Neural cell (in vitro differentiated cells): Measurements from ENCODE around the gene SLC6A11. TPM values are rescaled to one million over a fixed set of nuclear protein-coding genes. Genes with fewer than 3 reads are reported as not detected.

ENCODE experiments used
- H2AFZ ChIP-seq: fragments of 200-600, 300-800 bp; sonication (generic), shearing (Covaris generic); 2 replicates; pipeline ENCODE4 v1.6.0; 2014; ENCODE audit warnings: low read depth, mild to moderate bottlenecking, antibody characterized with exemption, low read length, moderate library complexity
- H3F3A ChIP-seq: fragments of 200-600 bp; shearing (Covaris generic); 2 replicates; pipeline ENCODE4 v1.6.1; 2016; ENCODE audit warnings: mild to moderate bottlenecking, moderate library complexity, mixed read lengths, antibody characterized with exemption, low read length; ENCODE audit not compliant: insufficient read depth, poor library complexity, severe bottlenecking
- H3K27ac ChIP-seq: fragments of 200-600, 300-800 bp; sonication (generic), shearing (Covaris generic); 2 replicates; pipeline ENCODE4 v1.5.1; 2014; ENCODE audit warnings: mild to moderate bottlenecking, low read length, moderate library complexity
- H3K27me3 ChIP-seq: fragments of 300-800, 200-600 bp; sonication (generic), shearing (Covaris generic); 2 replicates; pipeline ENCODE4 v1.6.0; 2014; ENCODE audit warnings: mild to moderate bottlenecking, low read depth, low read length, moderate library complexity; ENCODE audit not compliant: insufficient read depth
- H3K36me3 ChIP-seq: fragments of 300-800, 200-600 bp; sonication (generic), shearing (Covaris generic); 2 replicates; pipeline ENCODE4 v1.5.1; 2014; ENCODE audit warnings: mild to moderate bottlenecking, antibody characterized with exemption, low read length, moderate library complexity; ENCODE audit not compliant: insufficient read depth
- H3K4me2 ChIP-seq: fragments of 300-800, 200-600 bp; sonication (generic), shearing (Covaris generic); 2 replicates; pipeline ENCODE4 v1.6.0; 2014; ENCODE audit warnings: mild to moderate bottlenecking, low read length
- H3K4me3 ChIP-seq: fragments of 300-800, 200-600 bp; sonication (generic), shearing (Covaris generic); 2 replicates; pipeline ENCODE4 v1.5.1; 2014; ENCODE audit warnings: mild to moderate bottlenecking, low read length, moderate library complexity
- H3K79me2 ChIP-seq: fragments of 200-600 bp; shearing (Covaris generic); replicated peaks from 2 replicates; pipeline ENCODE4 v1.6.0; 2014; ENCODE audit warnings: mild to moderate bottlenecking, low read length, moderate library complexity; ENCODE audit not compliant: insufficient read depth
- H3K9ac ChIP-seq: fragments of 300-800, 200-600 bp; sonication (generic), shearing (Covaris generic); 2 replicates; pipeline ENCODE4 v1.6.1; 2016; ENCODE audit warnings: mild to moderate bottlenecking, low read length, mixed read lengths
- H3K9me2 ChIP-seq: fragments of 200-600 bp; shearing (Covaris generic); 2 replicates; pipeline ENCODE4 v1.6.1; 2016; ENCODE audit warnings: mild to moderate bottlenecking, low read length, mixed read lengths; ENCODE audit not compliant: insufficient read depth
- H3K9me3 ChIP-seq: fragments of 200-600, 300-800 bp; sonication (generic), shearing (Covaris generic); 2 replicates; pipeline ENCODE4 v1.6.1; 2016; ENCODE audit warnings: mild to moderate bottlenecking, mixed run types, low read length, moderate library complexity, mixed read lengths
- H4K20me1 ChIP-seq: fragments of 200-600 bp; shearing (Covaris generic); 2 replicates; pipeline ENCODE4 v1.6.1; 2016; ENCODE audit warnings: mild to moderate bottlenecking, mixed run types; ENCODE audit not compliant: insufficient read depth
- CTCF ChIP-seq: fragments of 450-650 bp; IDR thresholded peaks from 2 replicates; pipeline ENCODE4 v1.5.1; 2014; ENCODE audit warnings: antibody characterized with exemption, mild to moderate bottlenecking, moderate library complexity; ENCODE audit not compliant: poor library complexity, severe bottlenecking
- EP300 ChIP-seq: fragments of 450-650 bp; conservative IDR thresholded peaks from 2 replicates; pipeline ENCODE4 v1.6.1; 2014; ENCODE audit warnings: antibody characterized with exemption, mild to moderate bottlenecking, moderate library complexity; ENCODE audit not compliant: poor library complexity, severe bottlenecking
- EZH2 ChIP-seq: fragments of 200-600, 300-800 bp; shearing (Covaris generic), sonication (generic); IDR thresholded peaks from 2 replicates; pipeline ENCODE4 v1.6.1; 2014; ENCODE audit warnings: antibody characterized with exemption, low read length, borderline replicate concordance, mild to moderate bottlenecking; ENCODE audit not compliant: insufficient read depth, poor library complexity, severe bottlenecking
- MXI1 ChIP-seq: fragments of 450-650 bp; conservative IDR thresholded peaks from 2 replicates; pipeline ENCODE4 v1.6.1; 2014; ENCODE audit warnings: antibody characterized with exemption, mild to moderate bottlenecking; ENCODE audit not compliant: poor library complexity, severe bottlenecking
- POLR2AphosphoS5 ChIP-seq: IDR thresholded peaks from 2 replicates; pipeline ENCODE4 v1.6.1; 2012
- RAD21 ChIP-seq: fragments of 450-650 bp; conservative IDR thresholded peaks from 2 replicates; pipeline ENCODE4 v1.6.1; 2014; ENCODE audit warnings: antibody characterized with exemption, mild to moderate bottlenecking, moderate library complexity
- REST ChIP-seq: IDR thresholded peaks from 2 replicates; pipeline ENCODE4 v1.6.1; 2012; ENCODE audit warnings: borderline replicate concordance
- SMC3 ChIP-seq: fragments of 450-650 bp; conservative IDR thresholded peaks from 2 replicates; pipeline ENCODE4 v1.6.1; 2014; ENCODE audit warnings: antibody characterized with exemption, mild to moderate bottlenecking, moderate library complexity; ENCODE audit not compliant: poor library complexity
- TAF1 ChIP-seq: IDR thresholded peaks from 2 replicates; pipeline ENCODE4 v1.6.1; 2012; ENCODE audit warnings: low read depth
- polyA minus RNA-seq: library from RNA; depleted of rRNA, polyadenylated mRNA; stranded (reverse); fragments of >200 nt; gene quantifications from 2 replicates; pipeline ENCODE4 v1.2.3, GENCODE V29; 2014
- polyA plus RNA-seq: library from polyadenylated mRNA; depleted of rRNA; stranded (reverse); fragments of >200 nt; gene quantifications from 2 replicates; pipeline ENCODE4 v1.2.3, GENCODE V29; 2014

SLC6A11 gene
- polyA plus RNA-seq (2.8 and 4.2 TPM in 2 replicates), polyA minus RNA-seq (5.0 and 5.8 TPM in 2 replicates)

- Histone ChIP-seq H3K36me3 (no peaks in the 10 kb centered on the region), H3F3A (no peaks in the 10 kb centered on the region), H3K27me3 (peaks cover 24% of the 10 kb centered on the region), H3K27ac (no peak within 1 kb of the TSS), H4K20me1 (no peaks in the 10 kb centered on the region), H3K9ac (peak within 1 kb of the TSS; percentile 55), H2AFZ (no peak within 1 kb of the TSS), H3K4me2 (no peak within 1 kb of the TSS), H3K79me2 (no peaks in the 10 kb centered on the region), H3K9me2 (no peaks in the 10 kb centered on the region), H3K9me3 (no peaks in the 10 kb centered on the region), H3K4me3 (peak within 1 kb of the TSS; percentile 63)
- TF ChIP-seq TAF1 (no peak), MXI1 (peak; percentile 18), EZH2 (no peak), RAD21 (no peak)
Measured at GRCh38 chr3:10816019-10816862, at the start of gene SLC6A11. SLC6A11 (plus strand) TSS chr3:10816228; CDS start chr3:10816266, 38 bp downstream.

GRCh38 chr3:10768708-10769394 is 47.2 kb upstream of the SLC6A11 start:
- Histone ChIP-seq H3K27me3 (no peaks in the 10 kb centered on the region), H3K9me3 (no peaks in the 10 kb centered on the region), H4K20me1 (no peaks in the 10 kb centered on the region), H2AFZ (no peak overlapping the region), H3F3A (no peaks in the 10 kb centered on the region), H3K27ac (no peak overlapping the region), H3K36me3 (no peaks in the 10 kb centered on the region), H3K4me3 (no peak overlapping the region), H3K9ac (no peak overlapping the region), H3K79me2 (no peaks in the 10 kb centered on the region), H3K9me2 (no peaks in the 10 kb centered on the region), H3K4me2 (no peak overlapping the region)
- no peak for TF ChIP-seq TAF1

DNA sequence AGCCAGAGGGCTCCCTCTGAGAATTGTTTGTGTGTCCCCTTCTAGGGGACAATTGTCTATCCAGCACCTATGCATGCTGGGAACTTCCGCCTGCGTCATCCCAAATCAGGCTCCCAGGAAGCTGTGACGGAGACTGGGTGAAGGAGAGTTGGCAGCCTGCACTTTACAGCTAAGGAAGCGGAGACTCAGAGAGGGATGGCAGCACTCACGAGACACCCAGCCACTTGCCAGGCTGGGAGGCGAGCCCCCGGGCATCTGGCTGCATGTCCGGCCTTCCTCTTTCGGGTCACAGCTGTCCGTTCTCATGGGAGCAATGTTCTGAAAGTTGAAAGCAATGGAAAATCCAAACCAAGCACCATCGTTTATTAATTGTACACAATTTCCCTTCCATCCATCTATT is 45.5 kb upstream of the SLC6A11 start:
- Histone ChIP-seq H3K79me2 (no peaks in the 10 kb centered on the region), H3K9ac (no peak overlapping the region), H2AFZ (no peak overlapping the region), H3K9me2 (no peaks in the 10 kb centered on the region), H3F3A (no peaks in the 10 kb centered on the region), H3K27ac (no peak overlapping the region), H3K9me3 (no peaks in the 10 kb centered on the region), H4K20me1 (no peaks in the 10 kb centered on the region), H3K36me3 (no peaks in the 10 kb centered on the region), H3K4me2 (no peak overlapping the region), H3K27me3 (no peaks in the 10 kb centered on the region), H3K4me3 (no peak overlapping the region)
- TF ChIP-seq EP300 (no peak), RAD21 (no peak)

DNA sequence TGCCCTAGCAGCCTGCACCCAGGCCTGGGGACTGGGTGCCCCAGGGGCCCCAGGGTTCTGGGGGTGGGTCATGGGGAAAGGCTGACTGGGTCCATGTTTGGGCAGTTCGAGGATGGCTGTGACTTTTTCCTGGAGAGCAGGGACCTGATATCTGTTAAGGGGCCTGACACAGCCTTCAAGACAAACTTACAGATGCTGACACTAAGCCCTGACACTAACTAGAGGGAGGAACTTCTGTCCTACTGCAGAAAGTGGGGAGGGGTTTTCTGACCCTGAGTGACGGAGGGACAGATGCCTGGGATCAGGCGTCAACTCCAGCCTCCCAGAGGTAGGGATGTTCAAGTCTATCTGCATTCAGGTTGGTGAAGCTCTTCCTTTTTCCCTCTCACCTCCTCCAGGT is 45.0 kb upstream of the SLC6A11 start:
- Histone ChIP-seq H3K9me3 (no peaks in the 10 kb centered on the region), H3K36me3 (no peaks in the 10 kb centered on the region), H3K79me2 (no peaks in the 10 kb centered on the region)

More for the DNA sequence above, 45.0 kb upstream of the SLC6A11 start:
- H2AFZ ChIP-seq = no peak overlapping the region
- no peaks in the 10 kb centered on the region for H3K27me3 ChIP-seq
- H3K9me2 ChIP-seq = no peaks in the 10 kb centered on the region
- no peaks in the 10 kb centered on the region for H3F3A ChIP-seq
- H4K20me1 ChIP-seq = no peaks in the 10 kb centered on the region
- TF ChIP-seq RAD21 (no peak), EP300 (no peak), SMC3 (no peak), TAF1 (no peak), POLR2AphosphoS5 (no peak), MXI1 (no peak), EZH2 (no peak), REST (no peak), CTCF (no peak)
- H3K4me2 ChIP-seq = no peak overlapping the region
- H3K9ac ChIP-seq = no peak overlapping the region
- no peak overlapping the region for H3K27ac ChIP-seq
- no peak overlapping the region for H3K4me3 ChIP-seq
